SK-N-SH (cell line): ENCODE results near the gene PTCD1. TPM values are rescaled to one million over a fixed set of nuclear protein-coding genes. Genes with fewer than 3 reads are reported as not detected.

ENCODE experiments used
- CTCF ChIA-PET: fragments of 300-600, 350-600 bp; formaldehyde crosslinking; extraction: SDS; loops from one replicate; lab custom pipeline; 2021; lab: Yijun Ruan, JAX
- POLR2A ChIA-PET: fragments of 350-600 bp; sonication (Branson Sonifier 250); formaldehyde crosslinking; extraction: SDS; loops from one replicate; lab custom pipeline; 2020; ENCODE audit warnings: antibody characterized with exemption, inconsistent platforms; lab: Yijun Ruan, JAX
- DNase-seq: peaks from one replicate; pipeline ENCODE4 v3.0.0; 2012
- H2AFZ ChIP-seq: fragments of 200-600 bp; sonication (generic); 2 replicates; pipeline ENCODE4 v1.8.1; 2016; ENCODE audit warnings: antibody characterized with exemption, mild to moderate bottlenecking, low read depth
- H3F3A ChIP-seq: fragments of 200-600 bp; sonication (generic); replicated peaks from 2 replicates; pipeline ENCODE3; 2016; ENCODE audit warnings: antibody characterized with exemption, mild to moderate bottlenecking; ENCODE audit not compliant: insufficient read depth
- H3K27ac ChIP-seq, 2 experiments: fragments of 200-500 bp in 1 of 2; fragments of 200-600 bp in 1 of 2; sonication (Bioruptor generic) in 1 of 2; sonication (generic), shearing (Covaris generic) in 1 of 2; 2 replicates each; pipeline versions ENCODE4 v1.5.1 to v1.6.1; 2014 to 2016; ENCODE audit warnings: low read depth in 2 of 2, inconsistent platforms in 1 of 2, low read length in 1 of 2, mild to moderate bottlenecking in 1 of 2, mixed read lengths in 1 of 2
- H3K27me3 ChIP-seq: fragments of 200-600 bp; sonication (generic), shearing (Covaris generic); 2 replicates; pipeline ENCODE4 v1.6.1; 2016; ENCODE audit warnings: mixed run types; ENCODE audit not compliant: insufficient read depth
- H3K36me3 ChIP-seq, 2 experiments: fragments of 200-500 bp in 1 of 2; fragments of 200-600 bp in 1 of 2; sonication (Bioruptor generic) in 1 of 2; sonication (generic) in 1 of 2; replicated peaks in 1 of 2; 2 replicates each; pipeline versions ENCODE3 to v1.5.1; 2014 to 2016; ENCODE audit warnings: low read length in 1 of 2, mild to moderate bottlenecking in 1 of 2; ENCODE audit not compliant: insufficient read depth in 2 of 2, control insufficient read depth in 1 of 2
- H3K4me1 ChIP-seq, 2 experiments: fragments of 200-500 bp in 1 of 2; fragments of 200-600 bp in 1 of 2; sonication (Bioruptor generic) in 1 of 2; sonication (generic), shearing (Covaris generic) in 1 of 2; 2 replicates each; pipeline versions ENCODE4 v1.5.1 to v1.6.1; 2014 to 2016; ENCODE audit warnings: low read depth in 1 of 2, low read length in 1 of 2, mixed run types in 1 of 2; ENCODE audit not compliant: insufficient read depth in 2 of 2, control insufficient read depth in 1 of 2
- H3K4me2 ChIP-seq: fragments of 200-600 bp; sonication (generic), shearing (Covaris generic); 2 replicates; pipeline ENCODE4 v1.6.1; 2017; ENCODE audit warnings: mixed run types
- H3K4me3 ChIP-seq, 2 experiments: fragments of 200-500 bp in 1 of 2; fragments of 200-600 bp in 1 of 2; sonication (Bioruptor generic) in 1 of 2; sonication (generic), shearing (Covaris generic) in 1 of 2; 2 replicates each; pipeline versions ENCODE4 v1.5.1 to v1.8.1; 2014 to 2016; ENCODE audit warnings: low read depth in 2 of 2, inconsistent platforms in 1 of 2, low read length in 1 of 2, mild to moderate bottlenecking in 1 of 2, mixed read lengths in 1 of 2, moderate library complexity in 1 of 2
- H3K79me2 ChIP-seq: fragments of 200-600 bp; sonication (generic); 2 replicates; pipeline ENCODE4 v1.8.1; 2017; ENCODE audit warnings: mild to moderate bottlenecking; ENCODE audit not compliant: insufficient read depth
- H3K9ac ChIP-seq: fragments of 200-600 bp; sonication (generic); 2 replicates; pipeline ENCODE4 v1.6.1; 2017; ENCODE audit warnings: mixed run types
- H3K9me2 ChIP-seq: fragments of 200-600 bp; sonication (generic); 2 replicates; pipeline ENCODE4 v1.6.1; 2017; ENCODE audit warnings: mixed run types
- H3K9me3 ChIP-seq: fragments of 200-600 bp; sonication (generic); 2 replicates; pipeline ENCODE4 v1.6.1; 2017; ENCODE audit warnings: mixed run types, mild to moderate bottlenecking, moderate library complexity
- H4K20me1 ChIP-seq: fragments of 200-600 bp; sonication (generic); 2 replicates; pipeline ENCODE4 v1.6.1; 2017; ENCODE audit warnings: mild to moderate bottlenecking, mixed run types; ENCODE audit not compliant: insufficient read depth
- EP300 ChIP-seq, 2 experiments: IDR thresholded peaks; 2 replicates each; pipeline versions ENCODE4 v1.4.0 to v1.6.1; 2012; ENCODE audit warnings: borderline replicate concordance in 1 of 2, low read depth in 1 of 2, low read length in 1 of 2
- GABPA ChIP-seq: IDR thresholded peaks from 2 replicates; pipeline ENCODE4 v1.4.0; 2012; ENCODE audit warnings: low read depth, mild to moderate bottlenecking
- MXI1 ChIP-seq: IDR thresholded peaks from 2 replicates; pipeline ENCODE4 v1.6.1; 2012; ENCODE audit warnings: mild to moderate bottlenecking, low read depth, low read length, improper control_type of control experiment
- NFIC ChIP-seq: IDR thresholded peaks from 2 replicates; pipeline ENCODE4 v1.4.0; 2012; ENCODE audit warnings: borderline replicate concordance
- NRF1 ChIP-seq: IDR thresholded peaks from 2 replicates; pipeline ENCODE4 v1.6.1; 2012; ENCODE audit warnings: low read depth, mild to moderate bottlenecking, low read length
- POLR2AphosphoS5 ChIP-seq: IDR thresholded peaks from 2 replicates; pipeline ENCODE4 v1.6.1; 2012; ENCODE audit warnings: low read depth, low read length
- RFX5 ChIP-seq: IDR thresholded peaks from 2 replicates; pipeline ENCODE4 v1.6.1; 2012; ENCODE audit warnings: mild to moderate bottlenecking, improper control_type of control experiment, low read length
- RXRA ChIP-seq: IDR thresholded peaks from 2 replicates; pipeline ENCODE4 v1.4.0; 2012; ENCODE audit warnings: low read depth, mild to moderate bottlenecking, borderline replicate concordance
- SMC3 ChIP-seq: IDR thresholded peaks from 2 replicates; pipeline ENCODE4 v1.6.1; 2012; ENCODE audit warnings: low read depth, low read length, improper control_type of control experiment
- TEAD4 ChIP-seq: IDR thresholded peaks from 2 replicates; pipeline ENCODE4 v1.4.0; 2012; ENCODE audit warnings: mild to moderate bottlenecking, borderline replicate concordance; ENCODE audit not compliant: insufficient read depth
- YY1 ChIP-seq: IDR thresholded peaks from 2 replicates; pipeline ENCODE4 v1.4.0; 2012; ENCODE audit warnings: low read depth, mild to moderate bottlenecking
- WGBS: methylation state at CpG from one replicate; pipeline ENCODE4 v1.1.6; 2017; ENCODE audit warnings: low lambda C conversion rate; 5-methylcytosine and 5-hydroxymethylcytosine counted together
- polyA plus RNA-seq, 3 experiments: library from polyadenylated mRNA; depleted of rRNA; stranded (reverse); fragments of >200 nt; gene quantifications; 2 replicates each; pipeline ENCODE4 v1.2.3, GENCODE V29; 2012
- TF ChIP-seq, protein P1 (sequence below): IDR thresholded peaks from 2 replicates; pipeline ENCODE4 v1.4.0; 2012; ENCODE audit warnings: low read depth, borderline replicate concordance
- TF ChIP-seq, protein P2 (sequence below): fragments of 150-350 bp; IDR thresholded peaks from 2 replicates; pipeline ENCODE4 v1.6.1; 2017; ENCODE audit warnings: antibody characterized with exemption, low read length, low read depth, borderline replicate concordance
- TF ChIP-seq, protein P3 (sequence below): IDR thresholded peaks from 2 replicates; pipeline ENCODE4 v1.6.1; 2012; ENCODE audit warnings: mild to moderate bottlenecking, low read depth, low read length, moderate library complexity

PTCD1 gene
- polyA plus RNA-seq, 1 of the 3 experiments (the other 2 are of a cell fraction) = 8.2 TPM

DNA sequence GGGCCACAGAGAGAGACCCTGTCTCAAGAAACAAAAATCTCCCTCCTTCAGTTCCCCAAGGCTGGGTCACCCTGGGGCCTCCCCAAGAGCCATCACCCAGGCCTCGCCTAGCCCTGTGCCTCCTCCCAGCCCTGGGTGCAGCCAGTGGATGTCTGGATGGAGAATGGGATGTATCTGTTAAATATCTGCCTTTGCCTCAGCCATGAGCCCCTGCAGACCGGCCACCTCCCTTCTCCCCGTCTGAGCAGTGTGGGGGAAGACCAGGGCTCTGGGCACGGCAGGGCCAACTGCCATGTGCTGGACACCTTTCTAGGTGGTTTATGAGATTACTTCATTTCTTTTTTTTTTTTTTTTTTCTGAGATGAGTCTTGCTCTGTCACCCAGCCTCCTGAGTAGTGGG lies 54.1 kb downstream of the PTCD1 start:
- Histone ChIP-seq H3K9me3 (no peaks in the 10 kb centered on the region), H3K27ac (no peak overlapping the region), H3K36me3 (peaks cover 18 to 49% of the 10 kb centered on the region in 2 experiments), H3K4me2 (no peak overlapping the region), H3K9ac (no peak overlapping the region), H3K79me2 (peaks cover 59% of the 10 kb centered on the region), H3K27me3 (no peaks in the 10 kb centered on the region), H3K4me1 (peaks cover 8 to 23% of the 10 kb centered on the region in 2 experiments; a peak in 2 of 4 replicates), H4K20me1 (peaks cover 56% of the 10 kb centered on the region), H3F3A (peaks cover 14% of the 10 kb centered on the region), H3K9me2 (no peaks in the 10 kb centered on the region), H3K4me3 (no peak overlapping the region), H2AFZ (no peak overlapping the region)
- TF ChIP-seq MXI1 (no peak), SMC3 (no peak), RFX5 (no peak), POLR2AphosphoS5 (no peak), TEAD4 (no peak), NRF1 (no peak), EP300 (IDR thresholded peaks at IDR 0.05; ENCODE audit: borderline replicate concordance in 1 of 2, low read depth in 1 of 2, low read length in 1 of 2) (no peak), YY1 (no peak), NFIC (no peak), RXRA (no peak), GABPA (no peak)
- TF ChIP-seq, protein P1, sequence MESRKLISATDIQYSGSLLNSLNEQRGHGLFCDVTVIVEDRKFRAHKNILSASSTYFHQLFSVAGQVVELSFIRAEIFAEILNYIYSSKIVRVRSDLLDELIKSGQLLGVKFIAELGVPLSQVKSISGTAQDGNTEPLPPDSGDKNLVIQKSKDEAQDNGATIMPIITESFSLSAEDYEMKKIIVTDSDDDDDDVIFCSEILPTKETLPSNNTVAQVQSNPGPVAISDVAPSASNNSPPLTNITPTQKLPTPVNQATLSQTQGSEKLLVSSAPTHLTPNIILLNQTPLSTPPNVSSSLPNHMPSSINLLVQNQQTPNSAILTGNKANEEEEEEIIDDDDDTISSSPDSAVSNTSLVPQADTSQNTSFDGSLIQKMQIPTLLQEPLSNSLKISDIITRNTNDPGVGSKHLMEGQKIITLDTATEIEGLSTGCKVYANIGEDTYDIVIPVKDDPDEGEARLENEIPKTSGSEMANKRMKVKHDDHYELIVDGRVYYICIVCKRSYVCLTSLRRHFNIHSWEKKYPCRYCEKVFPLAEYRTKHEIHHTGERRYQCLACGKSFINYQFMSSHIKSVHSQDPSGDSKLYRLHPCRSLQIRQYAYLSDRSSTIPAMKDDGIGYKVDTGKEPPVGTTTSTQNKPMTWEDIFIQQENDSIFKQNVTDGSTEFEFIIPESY = no peak
- TF ChIP-seq, protein P2, sequence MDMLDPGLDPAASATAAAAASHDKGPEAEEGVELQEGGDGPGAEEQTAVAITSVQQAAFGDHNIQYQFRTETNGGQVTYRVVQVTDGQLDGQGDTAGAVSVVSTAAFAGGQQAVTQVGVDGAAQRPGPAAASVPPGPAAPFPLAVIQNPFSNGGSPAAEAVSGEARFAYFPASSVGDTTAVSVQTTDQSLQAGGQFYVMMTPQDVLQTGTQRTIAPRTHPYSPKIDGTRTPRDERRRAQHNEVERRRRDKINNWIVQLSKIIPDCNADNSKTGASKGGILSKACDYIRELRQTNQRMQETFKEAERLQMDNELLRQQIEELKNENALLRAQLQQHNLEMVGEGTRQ = no peak
- TF ChIP-seq, protein P3, sequence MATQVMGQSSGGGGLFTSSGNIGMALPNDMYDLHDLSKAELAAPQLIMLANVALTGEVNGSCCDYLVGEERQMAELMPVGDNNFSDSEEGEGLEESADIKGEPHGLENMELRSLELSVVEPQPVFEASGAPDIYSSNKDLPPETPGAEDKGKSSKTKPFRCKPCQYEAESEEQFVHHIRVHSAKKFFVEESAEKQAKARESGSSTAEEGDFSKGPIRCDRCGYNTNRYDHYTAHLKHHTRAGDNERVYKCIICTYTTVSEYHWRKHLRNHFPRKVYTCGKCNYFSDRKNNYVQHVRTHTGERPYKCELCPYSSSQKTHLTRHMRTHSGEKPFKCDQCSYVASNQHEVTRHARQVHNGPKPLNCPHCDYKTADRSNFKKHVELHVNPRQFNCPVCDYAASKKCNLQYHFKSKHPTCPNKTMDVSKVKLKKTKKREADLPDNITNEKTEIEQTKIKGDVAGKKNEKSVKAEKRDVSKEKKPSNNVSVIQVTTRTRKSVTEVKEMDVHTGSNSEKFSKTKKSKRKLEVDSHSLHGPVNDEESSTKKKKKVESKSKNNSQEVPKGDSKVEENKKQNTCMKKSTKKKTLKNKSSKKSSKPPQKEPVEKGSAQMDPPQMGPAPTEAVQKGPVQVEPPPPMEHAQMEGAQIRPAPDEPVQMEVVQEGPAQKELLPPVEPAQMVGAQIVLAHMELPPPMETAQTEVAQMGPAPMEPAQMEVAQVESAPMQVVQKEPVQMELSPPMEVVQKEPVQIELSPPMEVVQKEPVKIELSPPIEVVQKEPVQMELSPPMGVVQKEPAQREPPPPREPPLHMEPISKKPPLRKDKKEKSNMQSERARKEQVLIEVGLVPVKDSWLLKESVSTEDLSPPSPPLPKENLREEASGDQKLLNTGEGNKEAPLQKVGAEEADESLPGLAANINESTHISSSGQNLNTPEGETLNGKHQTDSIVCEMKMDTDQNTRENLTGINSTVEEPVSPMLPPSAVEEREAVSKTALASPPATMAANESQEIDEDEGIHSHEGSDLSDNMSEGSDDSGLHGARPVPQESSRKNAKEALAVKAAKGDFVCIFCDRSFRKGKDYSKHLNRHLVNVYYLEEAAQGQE = no peak
- ChIA-PET CTCF (no interaction called here), POLR2A (no interaction called here)
- DNase-seq = no peak
- 86% methylated on average over 4 of the region's 4 CpGs for WGBS
